Measurements from ENCODE around the gene PRPF31.

DNA sequence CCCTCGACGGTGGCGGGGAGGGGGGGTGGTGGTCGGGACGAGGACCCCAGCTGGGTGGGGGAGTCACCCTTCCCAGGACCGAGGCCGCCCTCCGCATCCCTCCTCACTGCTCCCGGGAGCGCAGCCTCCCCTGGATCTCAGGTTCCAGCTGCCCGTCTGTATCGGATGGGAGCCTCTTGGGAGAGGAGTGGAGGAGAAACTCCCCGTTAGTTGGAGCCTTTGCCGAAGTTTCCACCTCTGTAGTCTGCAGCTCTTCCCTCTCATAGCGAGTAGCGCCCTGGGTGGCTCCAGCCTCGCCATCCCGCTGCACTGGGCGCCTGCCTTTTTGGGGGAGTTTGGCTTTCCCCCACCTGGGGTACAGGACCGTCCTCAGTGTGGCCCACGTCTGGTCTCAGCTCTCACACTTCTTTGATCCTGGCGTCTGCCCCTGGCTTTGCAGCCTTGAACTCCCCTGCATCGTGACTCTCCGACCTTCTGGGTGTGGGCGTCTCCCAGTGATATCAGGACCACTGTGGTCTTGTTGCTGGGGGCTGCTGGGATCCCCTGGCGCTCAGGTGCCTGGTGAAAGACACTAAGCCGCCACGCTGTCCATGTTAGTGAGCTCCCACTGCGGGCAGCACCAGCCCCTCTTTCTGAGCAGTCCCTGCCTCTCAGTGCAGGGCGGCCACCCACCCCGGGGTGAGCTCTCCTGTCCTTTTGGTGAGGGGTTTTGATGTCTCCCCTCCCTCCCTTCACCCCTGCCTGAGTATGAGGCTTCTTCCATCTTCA, 23.1 kb downstream of the PRPF31 start:
- TF ChIP-seq CTCF (IDR thresholded peaks at IDR 0.05) = no peak
- no peak for TF ChIP-seq EP300 (IDR thresholded peaks at IDR 0.05)

All from suprapubic skin (tissue), 3 donors.